HepG2 (cell line): ENCODE measurements around the gene CSTPP1. TPM values are rescaled to one million over a fixed set of nuclear protein-coding genes. Genes with fewer than 3 reads are reported as not detected.

Experiments
- ATAC-seq: fragments of 200-7000 bp; cut with Tn5 transposase; 3 replicates; pipeline ENCODE4 v1.9.1; 2020; ENCODE audit warnings: mild to moderate bottlenecking, moderate library complexity
- BruUV-seq: library from RNA; stranded (reverse); fragments of 400-500 nt; replicated peaks from 2 replicates; lab custom pipeline; 2021; lab: Mats Ljungman, UMichigan
- CTCF ChIA-PET: fragments of 300-600 bp; formaldehyde crosslinking; extraction: SDS; loops from one replicate; lab custom pipeline; 2021; ENCODE audit warnings: low total read pairs, inconsistent platforms, low intra/inter-chr PET ratio; lab: Yijun Ruan, JAX
- POLR2A ChIA-PET: fragments of 350-600 bp; sonication (Branson Sonifier 250); formaldehyde crosslinking; loops from one replicate; lab custom pipeline; 2020; ENCODE audit warnings: antibody characterized with exemption, inconsistent platforms; lab: Yijun Ruan, JAX
- DNase-seq: peaks from one replicate; pipeline ENCODE4 v3.0.0-alpha.2; 2015; ENCODE audit warnings: low spot score
- FAIRE-seq: peaks from 3 replicates; lab custom pipeline; 2011; peaks lifted over from hg19 to GRCh38; lab: Jason Lieb, UNC
- H2AFZ ChIP-seq: one replicate; pipeline ENCODE4 v1.6.1; 2011; ENCODE audit warnings: low read length, inconsistent platforms
- H3K27ac ChIP-seq: fragments of 300-600 bp; 3 replicates; pipeline ENCODE4 v1.8.0; 2011; ENCODE audit warnings: mixed run types, mild to moderate bottlenecking, mixed read lengths, low read length, inconsistent platforms; ENCODE audit not compliant: insufficient read depth; ENCODE audit errors: extremely low read length
- H3K27me3 ChIP-seq, 2 experiments: fragments of 200-600 bp in 1 of 2; 2 replicates in 1 of 2; 3 replicates in 1 of 2; pipeline versions ENCODE4 v1.6.0 to v1.8.0; 2011; ENCODE audit warnings: low read length in 2 of 2, mild to moderate bottlenecking in 2 of 2, moderate library complexity in 2 of 2, inconsistent platforms in 1 of 2; ENCODE audit not compliant: insufficient read depth in 2 of 2, control insufficient read depth in 1 of 2
- H3K36me3 ChIP-seq, 2 experiments: fragments of 200-600 bp in 1 of 2; replicated peaks in 1 of 2; 2 replicates in 1 of 2; 3 replicates in 1 of 2; pipeline versions ENCODE4 v1.5.1 to v1.8.0; 2011; ENCODE audit warnings: low read length in 2 of 2, inconsistent platforms in 1 of 2; ENCODE audit not compliant: insufficient read depth in 2 of 2, control insufficient read depth in 1 of 2
- H3K4me1 ChIP-seq: 2 replicates; pipeline ENCODE4 v1.5.1; 2012; ENCODE audit warnings: low read length, inconsistent platforms; ENCODE audit not compliant: insufficient read depth
- H3K4me2 ChIP-seq: 2 replicates; pipeline ENCODE4 v1.6.0; 2011; ENCODE audit warnings: low read depth, low read length, inconsistent platforms
- H3K4me3 ChIP-seq, 3 experiments: fragments of 200-600 bp in 1 of 3; sonication (generic), shearing (Covaris generic) in 1 of 3; replicated peaks in 1 of 3; 2 replicates each; pipeline ENCODE4 v1.5.1; 2011 to 2016; ENCODE audit warnings: low read length in 3 of 3, inconsistent platforms in 2 of 3, low read depth in 2 of 3, mild to moderate bottlenecking in 2 of 3, control low read depth in 1 of 3, mixed read lengths in 1 of 3; ENCODE audit not compliant: insufficient read depth in 1 of 3
- H3K79me2 ChIP-seq: one replicate; pipeline ENCODE4 v1.6.1; 2011; ENCODE audit warnings: low read length, inconsistent platforms; ENCODE audit not compliant: insufficient read depth
- H3K9ac ChIP-seq: 2 replicates; pipeline ENCODE4 v1.6.0; 2011; ENCODE audit warnings: mild to moderate bottlenecking, low read depth, low read length, inconsistent platforms; ENCODE audit not compliant: insufficient read depth
- H3K9me3 ChIP-seq: 2 replicates; pipeline ENCODE4 v1.5.1; 2012; ENCODE audit warnings: mild to moderate bottlenecking, low read length
- H4K20me1 ChIP-seq: 2 replicates; pipeline ENCODE4 v1.6.0; 2011; ENCODE audit warnings: inconsistent platforms, mild to moderate bottlenecking, low read length, moderate library complexity; ENCODE audit not compliant: insufficient read depth
- CEBPB ChIP-seq: IDR thresholded peaks from 2 replicates; pipeline ENCODE4 v1.6.1; 2011; ENCODE audit warnings: low read depth, low read length, improper control_type of control experiment, borderline replicate concordance
- CEBPG ChIP-seq: IDR thresholded peaks from 2 replicates; pipeline ENCODE4 v1.6.1; 2016
- DNMT1 ChIP-seq: sonication (generic); formaldehyde crosslinking; IDR thresholded peaks from 2 replicates; pipeline ENCODE4 v1.5.1; 2020; ENCODE audit warnings: mild to moderate bottlenecking, missing genetic modification reagents
- EHMT2 ChIP-seq: fragments of 200-600 bp; sonication (generic); IDR thresholded peaks from 2 replicates; pipeline ENCODE4 v1.7.0; 2017; ENCODE audit warnings: antibody characterized with exemption, low read depth, low read length, borderline replicate concordance
- FOSL1 ChIP-seq: sonication (generic); formaldehyde crosslinking; IDR thresholded peaks from 2 replicates; pipeline ENCODE4 v1.9.0; 2021; ENCODE audit warnings: missing genetic modification reagents, borderline replicate concordance
- SATB2 ChIP-seq: sonication (generic); formaldehyde crosslinking; IDR thresholded peaks from 2 replicates; pipeline ENCODE4 v1.5.0; 2020; ENCODE audit warnings: missing genetic modification reagents
- SCMH1 ChIP-seq: sonication (generic); formaldehyde crosslinking; IDR thresholded peaks from 2 replicates; pipeline ENCODE4 v1.9.0; 2021; ENCODE audit warnings: missing genetic modification reagents, mild to moderate bottlenecking, borderline replicate concordance
- ZGPAT ChIP-seq: IDR thresholded peaks from 2 replicates; pipeline ENCODE4 v1.6.1; 2016; ENCODE audit warnings: mild to moderate bottlenecking
- ZNF143 ChIP-seq: sonication (generic); formaldehyde crosslinking; IDR thresholded peaks from 2 replicates; pipeline ENCODE4 v1.4.0; 2020; ENCODE audit warnings: missing genetic modification reagents
- in situ Hi-C: cut with HindIII; loops from 2 replicates; pipeline ENCODE4 v1.10.0; 2017; ENCODE audit warnings: low pct_unique_long_range_greater_than_20kb; ENCODE audit not compliant: extremely low pct_ligation_motif_present
- intact Hi-C: fragments of 100-400 bp; cut with micrococcal nuclease; formaldehyde crosslinking; loops from one replicate; pipeline ENCODE4 v1.10.0; 2022; ENCODE audit not compliant: unreplicated experiment
- polyA plus RNA-seq, 8 experiments: library from polyadenylated mRNA; depleted of rRNA in 3 of 8; stranded (reverse) in 7 of 8; unstranded in 1 of 8; fragments of >200 nt; fragmentation: Illumina TruSeq in 4 of 8; extraction: Trizol in 4 of 8; gene quantifications; 2 replicates each; pipeline versions ENCODE4 v1.2.1 to v1.2.3, GENCODE V29; 2011 to 2016; ENCODE audit warnings: low read depth in 4 of 8, missing spikeins in 1 of 8, mixed read lengths in 1 of 8; ENCODE audit not compliant: insufficient read depth in 1 of 8
- total RNA-seq, 5 experiments: library from RNA; depleted of rRNA; stranded (reverse); fragments of >200 nt; fragmentation: Illumina TruSeq; extraction: Trizol; gene quantifications; 2 replicates each; pipeline ENCODE4 v1.2.3, GENCODE V29; 2016; ENCODE audit warnings: low read depth in 1 of 5

Gene CSTPP1
- total and polyA plus RNA-seq, 2 of the 13 experiments (the other 11 are each of a cell fraction or from before 2014, with no cell fraction given): 12.3 to 14.6 TPM

GRCh38 chr11:47056261-47056915 is 119.8 kb downstream of the CSTPP1 start (continued):
- TF ChIP-seq DNMT1 (no peak), FOSL1 (CRISPR knock-in tag) (no peak), EHMT2 (no peak)

GRCh38 chr11:47057365-47057764 is 120.8 kb downstream of the CSTPP1 start:
- ATAC-seq: no peak
- 0 out of 5 replicates have a peak, but pooled peaks cover 0 to 1% of the 10 kb centered on the region in 2 experiments for H3K36me3 ChIP-seq
- H3K27ac ChIP-seq: no peak overlapping the region
- H3K79me2 ChIP-seq: no peaks in the 10 kb centered on the region
- BruUV-seq: no TSS peak
- intact Hi-C loops: no loop called here
- no peaks in the 10 kb centered on the region for H4K20me1 ChIP-seq
- H2AFZ ChIP-seq: no peak overlapping the region
- no peak overlapping the region for H3K4me3 ChIP-seq
- TF ChIP-seq SATB2 (CRISPR knock-in tag) (no peak), ZNF143 (CRISPR knock-in tag) (no peak), CEBPG (CRISPR knock-in tag) (0 out of 2 replicates have a peak, but pooled peaks have one; percentile 13), CEBPB (peak; percentile 26; the same call in 1 of the 2 replicates), ZGPAT (no peak), SCMH1 (CRISPR knock-in tag) (no peak)
- in situ Hi-C loops: no loop called here
- H3K9me3 ChIP-seq: no peaks in the 10 kb centered on the region
- ChIA-PET POLR2A (no interaction called here), CTCF (no interaction called here)
- DNase-seq: no peak
- no peaks in the 10 kb centered on the region for H3K27me3 ChIP-seq
- H3K9ac ChIP-seq: no peak overlapping the region
- no peak for FAIRE-seq
- H3K4me2 ChIP-seq: no peak overlapping the region
- peaks cover 16% of the 10 kb centered on the region for H3K4me1 ChIP-seq
